Measurements from ENCODE around the gene CBARP. TPM values are rescaled to one million over a fixed set of nuclear protein-coding genes. Genes with fewer than 3 reads are reported as not detected.

CBARP gene
- polyA plus RNA-seq (2013, experiment 1 of 4): 19.8 TPM
- polyA plus RNA-seq (2013, experiment 2 of 4): 16.0 TPM
- polyA plus RNA-seq (2013, experiment 3 of 4): 20.8 TPM
- 21.1 TPM for polyA plus RNA-seq (2013, experiment 4 of 4)

- 1% methylated on average over 87 of the region's 87 CpGs for WGBS, 2 experiments
- Histone ChIP-seq H3K9me3 (ENCODE audit: control insufficient read depth, low read length) (no peaks in the 10 kb centered on the region), H3K4me1 (ENCODE audit: control insufficient read depth, insufficient read depth, low read length) (peaks cover 3% of the 10 kb centered on the region), H3K4me3 (ENCODE audit: insufficient read depth, low read depth, low read length) (peak within 1 kb of the TSS; percentile 73), H3K27me3 (ENCODE audit: control insufficient read depth, insufficient read depth, low read length, poor library complexity, severe bottlenecking) (peaks cover 5% of the 10 kb centered on the region), H3K27ac (ENCODE audit: insufficient read depth, low read depth, low read length, poor library complexity, severe bottlenecking) (no peak within 1 kb of the TSS), H3K36me3 (ENCODE audit: control insufficient read depth, insufficient read depth, low read length) (peaks cover 17% of the 10 kb centered on the region)
Observed at GRCh38 chr19:1237754-1238368, at the start of gene CBARP. CBARP (minus strand) TSS chr19:1238005; CDS start chr19:1236100, 1,905 bp downstream.

GRCh38 chr19:1286487-1287353 is 48.9 kb upstream of the CBARP start:
- H3K27ac ChIP-seq (ENCODE audit: insufficient read depth, low read depth, low read length, poor library complexity, severe bottlenecking): no peak overlapping the region
- WGBS, 2 experiments: 49 to 54% methylated on average over 38 of the region's 38 CpGs
- peak overlapping the region; percentile 56 for H3K4me3 ChIP-seq (ENCODE audit: insufficient read depth, low read depth, low read length)
- H3K27me3 ChIP-seq (ENCODE audit: control insufficient read depth, insufficient read depth, low read length, poor library complexity, severe bottlenecking): peaks cover 31% of the 10 kb centered on the region
- no peaks in the 10 kb centered on the region for H3K36me3 ChIP-seq (ENCODE audit: control insufficient read depth, insufficient read depth, low read length)
- peaks cover 17% of the 10 kb centered on the region for H3K4me1 ChIP-seq (ENCODE audit: control insufficient read depth, insufficient read depth, low read length)
- H3K9me3 ChIP-seq (ENCODE audit: control insufficient read depth, low read length): no peaks in the 10 kb centered on the region

- Histone ChIP-seq H3K27ac (ENCODE audit: insufficient read depth, low read depth, low read length, poor library complexity, severe bottlenecking) (no peak within 1 kb of the TSS), H3K4me3 (ENCODE audit: insufficient read depth, low read depth, low read length) (peak within 1 kb of the TSS; percentile 56), H3K36me3 (ENCODE audit: control insufficient read depth, insufficient read depth, low read length) (no peaks in the 10 kb centered on the region), H3K27me3 (ENCODE audit: control insufficient read depth, insufficient read depth, low read length, poor library complexity, severe bottlenecking) (peaks cover 31% of the 10 kb centered on the region), H3K9me3 (ENCODE audit: control insufficient read depth, low read length) (no peaks in the 10 kb centered on the region), H3K4me1 (ENCODE audit: control insufficient read depth, insufficient read depth, low read length) (peaks cover 17% of the 10 kb centered on the region)
- 0 to 1% methylated on average over 113 of the region's 113 CpGs for WGBS, 2 experiments
Observed at GRCh38 chr19:1285737-1286360, 48.0 kb upstream of the CBARP start, which contains the start of gene EFNA2. EFNA2 (plus strand) TSS chr19:1285873; CDS start chr19:1286169, 296 bp downstream.

GRCh38 chr19:1284979-1285736 is 47.4 kb upstream of the CBARP start:
- 22 to 24% methylated on average over 51 of the region's 51 CpGs for WGBS, 2 experiments
- no peak overlapping the region for H3K27ac ChIP-seq (ENCODE audit: insufficient read depth, low read depth, low read length, poor library complexity, severe bottlenecking)
- no peaks in the 10 kb centered on the region for H3K36me3 ChIP-seq (ENCODE audit: control insufficient read depth, insufficient read depth, low read length)
- H3K4me3 ChIP-seq (ENCODE audit: insufficient read depth, low read depth, low read length): peak overlapping the region; percentile 35
- peaks cover 14% of the 10 kb centered on the region for H3K4me1 ChIP-seq (ENCODE audit: control insufficient read depth, insufficient read depth, low read length)
- no peaks in the 10 kb centered on the region for H3K9me3 ChIP-seq (ENCODE audit: control insufficient read depth, low read length)
- peaks cover 31% of the 10 kb centered on the region for H3K27me3 ChIP-seq (ENCODE audit: control insufficient read depth, insufficient read depth, low read length, poor library complexity, severe bottlenecking)

GRCh38 chr19:1284293-1284978 is 46.6 kb upstream of the CBARP start:
- Histone ChIP-seq H3K4me1 (ENCODE audit: control insufficient read depth, insufficient read depth, low read length) (peaks cover 13% of the 10 kb centered on the region), H3K27ac (ENCODE audit: insufficient read depth, low read depth, low read length, poor library complexity, severe bottlenecking) (no peak overlapping the region), H3K9me3 (ENCODE audit: control insufficient read depth, low read length) (no peaks in the 10 kb centered on the region), H3K36me3 (ENCODE audit: control insufficient read depth, insufficient read depth, low read length) (no peaks in the 10 kb centered on the region), H3K4me3 (ENCODE audit: insufficient read depth, low read depth, low read length) (no peak overlapping the region), H3K27me3 (ENCODE audit: control insufficient read depth, insufficient read depth, low read length, poor library complexity, severe bottlenecking) (peaks cover 31% of the 10 kb centered on the region)
- WGBS, 2 experiments: 76 to 83% methylated on average over 20 of the region's 20 CpGs

GRCh38 chr19:1283917-1284292 is 46.1 kb upstream of the CBARP start:
- Histone ChIP-seq H3K4me1 (ENCODE audit: control insufficient read depth, insufficient read depth, low read length) (peaks cover 13% of the 10 kb centered on the region), H3K4me3 (ENCODE audit: insufficient read depth, low read depth, low read length) (no peak overlapping the region), H3K9me3 (ENCODE audit: control insufficient read depth, low read length) (no peaks in the 10 kb centered on the region), H3K27ac (ENCODE audit: insufficient read depth, low read depth, low read length, poor library complexity, severe bottlenecking) (no peak overlapping the region), H3K27me3 (ENCODE audit: control insufficient read depth, insufficient read depth, low read length, poor library complexity, severe bottlenecking) (peaks cover 31% of the 10 kb centered on the region), H3K36me3 (ENCODE audit: control insufficient read depth, insufficient read depth, low read length) (no peaks in the 10 kb centered on the region)
- 89 to 92% methylated on average over 12 of the region's 12 CpGs for WGBS, 2 experiments

- Histone ChIP-seq H3K9me3 (ENCODE audit: control insufficient read depth, low read length) (no peaks in the 10 kb centered on the region), H3K4me3 (ENCODE audit: insufficient read depth, low read depth, low read length) (no peak overlapping the region), H3K36me3 (ENCODE audit: control insufficient read depth, insufficient read depth, low read length) (no peaks in the 10 kb centered on the region), H3K27me3 (ENCODE audit: control insufficient read depth, insufficient read depth, low read length, poor library complexity, severe bottlenecking) (peaks cover 31% of the 10 kb centered on the region), H3K27ac (ENCODE audit: insufficient read depth, low read depth, low read length, poor library complexity, severe bottlenecking) (no peak overlapping the region), H3K4me1 (ENCODE audit: control insufficient read depth, insufficient read depth, low read length) (peaks cover 13% of the 10 kb centered on the region)
- WGBS, 2 experiments: 75 to 77% methylated on average over 29 of the region's 29 CpGs
Observed at GRCh38 chr19:1283207-1283916, 45.6 kb upstream of the CBARP start.

- H3K36me3 ChIP-seq (ENCODE audit: control insufficient read depth, insufficient read depth, low read length): no peaks in the 10 kb centered on the region
- H3K4me3 ChIP-seq (ENCODE audit: insufficient read depth, low read depth, low read length): no peak overlapping the region
- H3K9me3 ChIP-seq (ENCODE audit: control insufficient read depth, low read length): no peaks in the 10 kb centered on the region
- WGBS, 2 experiments: 86% methylated on average over 18 of the region's 18 CpGs
- H3K27ac ChIP-seq (ENCODE audit: insufficient read depth, low read depth, low read length, poor library complexity, severe bottlenecking): no peak overlapping the region
- H3K27me3 ChIP-seq (ENCODE audit: control insufficient read depth, insufficient read depth, low read length, poor library complexity, severe bottlenecking): peaks cover 31% of the 10 kb centered on the region
- peaks cover 6% of the 10 kb centered on the region for H3K4me1 ChIP-seq (ENCODE audit: control insufficient read depth, insufficient read depth, low read length)
Observed at GRCh38 chr19:1282588-1283206, 44.9 kb upstream of the CBARP start.
